Keratinocyte (primary cell): ENCODE data around the gene SPTBN1. TPM values are rescaled to one million over a fixed set of nuclear protein-coding genes. Genes with fewer than 3 reads are reported as not detected.

Source experiments
- DNase-seq: peaks from one replicate; pipeline ENCODE4 v3.0.0-alpha.2; 2011; ENCODE audit warnings: low read depth, missing footprints, low spot score
- FAIRE-seq: peaks from 2 replicates; lab custom pipeline; 2011; peaks lifted over from hg19 to GRCh38; lab: Jason Lieb, UNC
- H2AFZ ChIP-seq: 2 replicates; pipeline ENCODE4 v1.6.0; 2012; ENCODE audit warnings: low read length, control low read depth, inconsistent platforms; ENCODE audit not compliant: control insufficient read depth
- H3K27ac ChIP-seq: 2 replicates; pipeline ENCODE4 v1.5.1; 2011; ENCODE audit warnings: low read length; ENCODE audit not compliant: control insufficient read depth, insufficient read depth
- H3K27me3 ChIP-seq: 3 replicates; pipeline ENCODE4 v1.6.0; 2011; ENCODE audit warnings: low read length; ENCODE audit not compliant: control insufficient read depth, insufficient read depth; ENCODE audit errors: extremely low read depth
- H3K36me3 ChIP-seq, 2 experiments: 2 replicates in 1 of 2; 3 replicates in 1 of 2; pipeline ENCODE4 v1.5.1; 2011; ENCODE audit warnings: low read length in 2 of 2, mild to moderate bottlenecking in 1 of 2; ENCODE audit not compliant: control insufficient read depth in 2 of 2, insufficient read depth in 2 of 2; ENCODE audit errors: extremely low read depth in 1 of 2
- H3K4me1 ChIP-seq: 3 replicates; pipeline ENCODE4 v1.5.1; 2011; ENCODE audit warnings: low read length; ENCODE audit not compliant: control insufficient read depth, insufficient read depth; ENCODE audit errors: extremely low read depth
- H3K4me2 ChIP-seq: 3 replicates; pipeline ENCODE4 v1.6.0; 2011; ENCODE audit warnings: low read depth, low read length; ENCODE audit not compliant: control insufficient read depth, insufficient read depth; ENCODE audit errors: extremely low read depth
- H3K4me3 ChIP-seq, 3 experiments: fragments of 200-600 bp in 1 of 3; sonication (generic) in 1 of 3; 2 replicates in 2 of 3; 3 replicates in 1 of 3; pipeline ENCODE4 v1.5.1; 2011 to 2016; ENCODE audit warnings: low read length in 3 of 3, mild to moderate bottlenecking in 3 of 3, control low read depth in 2 of 3, inconsistent platforms in 1 of 3, low read depth in 1 of 3, mixed read lengths in 1 of 3, mixed run types in 1 of 3, moderate library complexity in 1 of 3; ENCODE audit not compliant: control insufficient read depth in 2 of 3, insufficient read depth in 2 of 3; ENCODE audit errors: extremely low read depth in 1 of 3
- H3K79me2 ChIP-seq: 2 replicates; pipeline ENCODE4 v1.6.0; 2012; ENCODE audit warnings: low read length; ENCODE audit not compliant: control insufficient read depth, insufficient read depth
- H3K9ac ChIP-seq: 3 replicates; pipeline ENCODE4 v1.6.0; 2011; ENCODE audit warnings: low read length; ENCODE audit not compliant: control insufficient read depth, insufficient read depth; ENCODE audit errors: extremely low read depth
- H3K9me1 ChIP-seq: 3 replicates; pipeline ENCODE4 v1.6.0; 2011; ENCODE audit warnings: low read length; ENCODE audit not compliant: control insufficient read depth, insufficient read depth; ENCODE audit errors: extremely low read depth
- H3K9me3 ChIP-seq: 2 replicates; pipeline ENCODE4 v1.5.1; 2012; ENCODE audit warnings: low read depth, low read length; ENCODE audit not compliant: control insufficient read depth
- H4K20me1 ChIP-seq: 3 replicates; pipeline ENCODE4 v1.6.0; 2011; ENCODE audit warnings: low read length; ENCODE audit not compliant: control insufficient read depth, insufficient read depth; ENCODE audit errors: extremely low read depth
- EZH2 ChIP-seq: IDR thresholded peaks from one replicate; pipeline ENCODE4 v1.6.1; 2012; ENCODE audit warnings: inconsistent platforms, mild to moderate bottlenecking, low read length, moderate library complexity
- dilution Hi-C: fragments of 300-500 bp; cut with MboI; formaldehyde crosslinking; loops from one replicate; pipeline ENCODE4 v1.7.0; 2020; ENCODE audit warnings: low sequenced_read_pairs; ENCODE audit not compliant: extremely low pct_ligation_motif_present
- polyA plus RNA-seq, 5 experiments: library from polyadenylated mRNA; depleted of rRNA in 3 of 5; stranded (reverse) in 3 of 5; stranded (forward) in 1 of 5; unstranded in 1 of 5; fragments of >200 nt; gene quantifications; 1 replicate in 1 of 5; 2 replicates in 3 of 5; 3 replicates in 1 of 5; pipeline versions ENCODE4 v1.2.1 to v1.2.3, GENCODE V29; 2011 to 2012; ENCODE audit warnings: missing spikeins in 2 of 5, low read depth in 1 of 5, low replicate concordance in 1 of 5
- TF ChIP-seq, protein P1 (sequence below), 3 experiments: IDR thresholded peaks in 1 of 3; conservative IDR thresholded peaks in 1 of 3; optimal IDR thresholded peaks in 1 of 3; 2 replicates in 2 of 3; 3 replicates in 1 of 3; pipeline versions ENCODE3 to v1.5.1; 2011; ENCODE audit warnings: low read length in 3 of 3, mild to moderate bottlenecking in 3 of 3, moderate library complexity in 2 of 3, control low read depth in 1 of 3, inconsistent platforms in 1 of 3; ENCODE audit not compliant: insufficient read depth in 2 of 3; ENCODE audit errors: extremely low read depth in 1 of 3

SPTBN1 gene
- polyA plus RNA-seq, 1 donor (not counting 4 experiments of a cell fraction or from before 2014, with no cell fraction given) = 40.0 TPM

DNA sequence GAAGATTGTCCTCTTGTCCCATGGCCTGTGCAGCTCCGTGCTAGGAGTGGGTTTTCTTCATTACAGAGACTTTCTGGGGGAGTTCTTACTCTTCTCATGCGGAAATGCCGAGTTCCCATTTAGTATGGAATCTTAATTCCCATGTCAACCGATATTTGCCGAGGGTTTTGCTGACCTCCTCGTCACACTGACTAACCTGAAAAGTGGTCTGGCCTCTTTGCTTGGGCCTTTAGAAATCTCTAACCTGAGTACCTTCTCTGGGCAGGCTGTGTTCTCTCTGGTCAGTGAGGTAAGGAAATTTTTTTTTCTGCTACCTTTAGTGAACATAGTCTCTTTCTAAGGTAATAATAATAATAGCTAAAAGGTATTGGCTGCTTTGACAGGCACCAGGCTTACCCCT lies 256.4 kb downstream of the SPTBN1 start:
- H3K9ac ChIP-seq = no peak overlapping the region
- H3K4me1 ChIP-seq = peaks cover 10% of the 10 kb centered on the region
- H3K79me2 ChIP-seq = no peaks in the 10 kb centered on the region
- no peak overlapping the region for H2AFZ ChIP-seq
- H3K27ac ChIP-seq = no peak overlapping the region
- H4K20me1 ChIP-seq = no peaks in the 10 kb centered on the region
- dilution Hi-C loops = no loop called here
- H3K36me3 ChIP-seq = no peaks in the 10 kb centered on the region
- no peak overlapping the region for H3K4me2 ChIP-seq
- no peak for FAIRE-seq
- no peaks in the 10 kb centered on the region for H3K27me3 ChIP-seq
- no peak overlapping the region for H3K4me3 ChIP-seq
- no peaks in the 10 kb centered on the region for H3K9me1 ChIP-seq
- no peaks in the 10 kb centered on the region for H3K9me3 ChIP-seq
- no peak for TF ChIP-seq EZH2
- TF ChIP-seq, protein P1, sequence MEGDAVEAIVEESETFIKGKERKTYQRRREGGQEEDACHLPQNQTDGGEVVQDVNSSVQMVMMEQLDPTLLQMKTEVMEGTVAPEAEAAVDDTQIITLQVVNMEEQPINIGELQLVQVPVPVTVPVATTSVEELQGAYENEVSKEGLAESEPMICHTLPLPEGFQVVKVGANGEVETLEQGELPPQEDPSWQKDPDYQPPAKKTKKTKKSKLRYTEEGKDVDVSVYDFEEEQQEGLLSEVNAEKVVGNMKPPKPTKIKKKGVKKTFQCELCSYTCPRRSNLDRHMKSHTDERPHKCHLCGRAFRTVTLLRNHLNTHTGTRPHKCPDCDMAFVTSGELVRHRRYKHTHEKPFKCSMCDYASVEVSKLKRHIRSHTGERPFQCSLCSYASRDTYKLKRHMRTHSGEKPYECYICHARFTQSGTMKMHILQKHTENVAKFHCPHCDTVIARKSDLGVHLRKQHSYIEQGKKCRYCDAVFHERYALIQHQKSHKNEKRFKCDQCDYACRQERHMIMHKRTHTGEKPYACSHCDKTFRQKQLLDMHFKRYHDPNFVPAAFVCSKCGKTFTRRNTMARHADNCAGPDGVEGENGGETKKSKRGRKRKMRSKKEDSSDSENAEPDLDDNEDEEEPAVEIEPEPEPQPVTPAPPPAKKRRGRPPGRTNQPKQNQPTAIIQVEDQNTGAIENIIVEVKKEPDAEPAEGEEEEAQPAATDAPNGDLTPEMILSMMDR (optimal IDR thresholded peaks at IDR 0.05 in 1 of 3, IDR thresholded peaks at IDR 0.05 in 1 of 3, conservative IDR thresholded peaks at IDR 0.05 in 1 of 3; ENCODE audit: extremely low read depth in 1 of 3, insufficient read depth in 2 of 3, low read length in 3 of 3) = no peak
- no peak for DNase-seq

DNA sequence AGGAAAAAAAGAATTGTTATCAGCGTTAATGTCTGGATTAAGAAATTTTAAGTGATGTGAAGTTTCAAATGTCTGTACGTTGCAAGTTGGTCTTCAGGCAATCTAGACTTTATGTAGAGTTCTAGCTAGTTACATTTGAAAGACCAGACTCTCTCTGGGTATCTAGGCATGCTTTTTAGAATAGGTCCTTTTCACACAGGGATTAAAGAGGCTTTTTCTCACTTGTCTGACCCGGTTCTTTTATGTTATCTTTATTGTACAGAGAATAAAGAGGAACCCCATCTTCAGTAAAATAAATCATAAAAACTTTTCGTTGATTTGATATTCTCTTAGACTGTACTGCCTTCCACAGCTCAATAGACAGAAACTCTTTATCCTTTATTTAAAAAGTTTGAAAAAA lies 258.9 kb downstream of the SPTBN1 start:
- Histone ChIP-seq H4K20me1 (no peaks in the 10 kb centered on the region), H3K36me3 (no peaks in the 10 kb centered on the region), H2AFZ (no peak overlapping the region), H3K27ac (no peak overlapping the region), H3K27me3 (no peaks in the 10 kb centered on the region), H3K4me1 (no peaks in the 10 kb centered on the region), H3K9me1 (no peaks in the 10 kb centered on the region), H3K4me2 (no peak overlapping the region), H3K79me2 (no peaks in the 10 kb centered on the region), H3K4me3 (no peak overlapping the region), H3K9ac (no peak overlapping the region), H3K9me3 (no peaks in the 10 kb centered on the region)
- FAIRE-seq (no peak), DNase-seq (no peak)
- dilution Hi-C loops = no loop called here
- no peak for TF ChIP-seq EZH2
- TF ChIP-seq, protein P1 (optimal IDR thresholded peaks at IDR 0.05 in 1 of 3, IDR thresholded peaks at IDR 0.05 in 1 of 3, conservative IDR thresholded peaks at IDR 0.05 in 1 of 3; ENCODE audit: extremely low read depth in 1 of 3, insufficient read depth in 2 of 3, low read length in 3 of 3) = no peak
